AG09309 (cell line): ENCODE results near the gene SLF1.

Experiments used
- DNase-seq: peaks from one replicate; pipeline ENCODE4 v3.0.0-alpha.2; 2010; ENCODE audit warnings: low read depth
- H3K4me3 ChIP-seq: 2 replicates; pipeline ENCODE4 v1.5.1; 2011; ENCODE audit warnings: mild to moderate bottlenecking, low read depth, low read length, moderate library complexity; ENCODE audit not compliant: control insufficient read depth
- TF ChIP-seq, protein P1 (sequence below): IDR thresholded peaks from 2 replicates; pipeline ENCODE4 v1.5.1; 2011; ENCODE audit warnings: mild to moderate bottlenecking, low read depth, low read length, inconsistent platforms; ENCODE audit not compliant: insufficient read depth, control insufficient read depth; ENCODE audit errors: missing control alignments

The SLF1 gene

DNA sequence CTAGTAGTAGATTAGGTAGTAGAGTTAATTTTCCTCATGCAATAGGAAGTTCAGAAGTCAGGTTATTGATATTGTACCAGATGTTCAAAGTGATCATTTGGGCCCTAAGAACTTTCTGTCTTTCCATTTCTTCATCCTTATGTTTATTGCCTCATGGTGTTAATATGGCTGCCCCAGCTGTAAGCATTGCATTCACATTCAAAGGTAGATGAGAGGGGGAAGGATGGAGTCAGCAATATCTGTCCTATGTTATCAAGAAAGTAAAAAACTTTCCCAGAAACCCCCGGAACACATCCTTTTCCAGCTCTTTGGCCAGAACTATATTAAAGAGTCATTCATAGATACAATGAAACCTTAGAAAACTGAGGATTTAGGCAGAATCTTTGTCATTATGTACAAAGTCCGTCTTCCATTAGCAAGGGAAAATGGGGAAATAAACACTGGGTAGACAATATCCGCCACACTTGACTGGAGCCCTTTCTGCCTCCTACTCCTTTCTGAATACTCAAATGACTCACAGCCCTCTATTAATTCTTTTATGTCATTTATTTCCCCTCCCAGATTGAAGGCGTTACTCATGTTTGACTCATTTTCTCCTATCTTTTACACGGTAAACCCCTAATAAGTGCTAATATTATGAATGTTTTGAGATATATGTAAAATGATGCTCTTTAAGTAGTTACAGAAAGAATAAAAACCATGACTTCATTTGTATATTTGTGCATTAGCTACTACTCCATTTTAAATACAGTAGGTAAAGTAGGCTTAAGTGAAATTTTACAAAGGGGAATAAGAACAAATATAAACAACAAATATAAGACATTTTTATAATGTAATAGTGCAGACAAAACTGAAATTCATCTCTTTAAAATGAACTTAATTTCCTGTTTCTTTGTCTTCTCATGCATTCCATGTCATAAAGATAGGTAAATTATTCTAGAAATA, 127.6 kb downstream of the SLF1 start:
- no peak for DNase-seq
- H3K4me3 ChIP-seq, result no peak overlapping the region
- TF ChIP-seq, protein P1, sequence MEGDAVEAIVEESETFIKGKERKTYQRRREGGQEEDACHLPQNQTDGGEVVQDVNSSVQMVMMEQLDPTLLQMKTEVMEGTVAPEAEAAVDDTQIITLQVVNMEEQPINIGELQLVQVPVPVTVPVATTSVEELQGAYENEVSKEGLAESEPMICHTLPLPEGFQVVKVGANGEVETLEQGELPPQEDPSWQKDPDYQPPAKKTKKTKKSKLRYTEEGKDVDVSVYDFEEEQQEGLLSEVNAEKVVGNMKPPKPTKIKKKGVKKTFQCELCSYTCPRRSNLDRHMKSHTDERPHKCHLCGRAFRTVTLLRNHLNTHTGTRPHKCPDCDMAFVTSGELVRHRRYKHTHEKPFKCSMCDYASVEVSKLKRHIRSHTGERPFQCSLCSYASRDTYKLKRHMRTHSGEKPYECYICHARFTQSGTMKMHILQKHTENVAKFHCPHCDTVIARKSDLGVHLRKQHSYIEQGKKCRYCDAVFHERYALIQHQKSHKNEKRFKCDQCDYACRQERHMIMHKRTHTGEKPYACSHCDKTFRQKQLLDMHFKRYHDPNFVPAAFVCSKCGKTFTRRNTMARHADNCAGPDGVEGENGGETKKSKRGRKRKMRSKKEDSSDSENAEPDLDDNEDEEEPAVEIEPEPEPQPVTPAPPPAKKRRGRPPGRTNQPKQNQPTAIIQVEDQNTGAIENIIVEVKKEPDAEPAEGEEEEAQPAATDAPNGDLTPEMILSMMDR, result no peak

DNA sequence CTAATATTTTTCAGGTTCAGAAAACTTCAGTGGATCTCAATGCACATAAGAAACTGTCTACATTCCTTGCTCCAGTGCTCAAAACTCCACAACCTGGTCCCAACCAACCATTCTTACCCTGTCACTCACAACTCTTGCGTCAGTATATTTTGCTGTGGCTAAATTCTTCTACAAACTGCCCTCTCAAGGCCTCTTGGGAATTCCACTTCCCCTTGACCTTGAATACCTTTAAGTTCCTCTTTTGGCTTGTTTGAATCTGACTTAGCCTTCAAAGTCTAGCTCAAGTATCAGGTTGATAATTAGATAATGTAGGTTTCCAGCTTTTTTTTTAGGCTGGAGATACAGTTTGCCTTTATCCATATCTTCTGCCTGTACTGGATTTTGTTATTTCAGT, 128.3 kb downstream of the SLF1 start:
- H3K4me3 ChIP-seq, result no peak overlapping the region
- TF ChIP-seq, protein P1, result no peak
- DNase-seq, result no peak
